K562 (cell line): ENCODE results near the gene CABP4. TPM values are rescaled to one million over a fixed set of nuclear protein-coding genes. Genes with fewer than 3 reads are reported as not detected.
A peak's percentile ranks its signal among the peaks of the same experiment; 100 is the strongest.

Experiments
- ATAC-seq: fragments of 200-7000 bp; cut with Tn5 transposase; 3 replicates; pipeline ENCODE4 v1.9.1; 2020; ENCODE audit warnings: moderate library complexity
- BruUV-seq: library from RNA; stranded (reverse); fragments of 400-500 nt; replicated peaks from 2 replicates; lab custom pipeline; 2021; lab: Mats Ljungman, UMichigan
- CTCF ChIA-PET: fragments of 300-600 bp; formaldehyde crosslinking; extraction: SDS; loops from one replicate; lab custom pipeline; 2021; ENCODE audit warnings: low intra/inter-chr PET ratio; lab: Yijun Ruan, JAX
- POLR2A ChIA-PET: fragments of 300-600, 350-650 bp; sonication (Branson Sonifier 250); formaldehyde crosslinking; extraction: SDS; loops from one replicate; lab custom pipeline; 2021; ENCODE audit warnings: antibody characterized with exemption, inconsistent platforms; lab: Yijun Ruan, JAX
- DNase-seq, 4 experiments: peaks; one replicate each; pipeline versions ENCODE4 v3.0.0 to v3.0.0-alpha.2; 2011 to 2018; ENCODE audit warnings: low spot score in 3 of 4, mixed read lengths in 3 of 4; ENCODE audit errors: extremely low read depth in 1 of 4
- FAIRE-seq: peaks from 2 replicates; lab custom pipeline; 2011; peaks lifted over from hg19 to GRCh38; lab: Jason Lieb, UNC
- H2AFZ ChIP-seq: 2 replicates; pipeline ENCODE4 v1.6.0; 2011; ENCODE audit warnings: low read depth, low read length, control low read depth, inconsistent platforms
- H3K27ac ChIP-seq: fragments of 200-600 bp; 3 replicates; pipeline ENCODE4 v1.8.0; 2011; ENCODE audit warnings: low read depth, mild to moderate bottlenecking, control low read depth, inconsistent platforms, low read length, moderate library complexity, mixed read lengths; ENCODE audit errors: extremely low read depth
- H3K27me3 ChIP-seq, 2 experiments: fragments of 300-600 bp in 1 of 2; 2 replicates in 1 of 2; 3 replicates in 1 of 2; pipeline versions ENCODE4 v1.6.0 to v1.8.0; 2011; ENCODE audit warnings: inconsistent platforms in 2 of 2, low read length in 2 of 2, mild to moderate bottlenecking in 1 of 2, mixed read lengths in 1 of 2, moderate library complexity in 1 of 2; ENCODE audit not compliant: control insufficient read depth in 2 of 2, insufficient read depth in 2 of 2
- H3K36me3 ChIP-seq: fragments of 300-600 bp; 3 replicates; pipeline ENCODE4 v1.8.0; 2011; ENCODE audit warnings: mild to moderate bottlenecking, low read length, inconsistent platforms; ENCODE audit not compliant: control insufficient read depth, insufficient read depth
- H3K4me1 ChIP-seq, 2 experiments: fragments of 200-600 bp in 1 of 2; replicated peaks in 1 of 2; 2 replicates in 1 of 2; 3 replicates in 1 of 2; pipeline versions ENCODE4 v1.5.1 to v1.8.0; 2011; ENCODE audit warnings: inconsistent platforms in 2 of 2, low read length in 2 of 2, mild to moderate bottlenecking in 1 of 2, mixed read lengths in 1 of 2, moderate library complexity in 1 of 2; ENCODE audit not compliant: control insufficient read depth in 2 of 2, insufficient read depth in 2 of 2
- H3K4me2 ChIP-seq: 2 replicates; pipeline ENCODE4 v1.6.1; 2011; ENCODE audit warnings: low read length, control low read depth, inconsistent platforms, mixed read lengths; ENCODE audit not compliant: insufficient read depth
- H3K4me3 ChIP-seq: fragments of 200-600 bp; sonication (generic), shearing (Covaris generic); 2 replicates; pipeline ENCODE4 v1.5.1; 2016; ENCODE audit warnings: control low read depth, inconsistent platforms
- H3K79me2 ChIP-seq: fragments of 200-600 bp; 3 replicates; pipeline ENCODE4 v1.8.0; 2011; ENCODE audit warnings: low read length, inconsistent platforms; ENCODE audit not compliant: control insufficient read depth, insufficient read depth
- H3K9ac ChIP-seq, 2 experiments: 2 replicates each; pipeline versions ENCODE4 v1.6.0 to v1.6.1; 2011; ENCODE audit warnings: low read depth in 2 of 2, low read length in 2 of 2, control low read depth in 1 of 2, inconsistent platforms in 1 of 2, mild to moderate bottlenecking in 1 of 2, mixed read lengths in 1 of 2; ENCODE audit not compliant: insufficient read depth in 1 of 2
- H3K9me1 ChIP-seq: one replicate; pipeline ENCODE4 v1.6.0; 2011; ENCODE audit warnings: inconsistent platforms, mild to moderate bottlenecking, low read length, moderate library complexity; ENCODE audit not compliant: control insufficient read depth, insufficient read depth
- H3K9me3 ChIP-seq: replicated peaks from 2 replicates; pipeline ENCODE4 v1.5.1; 2011; ENCODE audit warnings: low read depth, low read length, inconsistent platforms; ENCODE audit not compliant: control insufficient read depth, insufficient read depth
- H4K20me1 ChIP-seq: replicated peaks from 2 replicates; pipeline ENCODE4 v1.6.1; 2011; ENCODE audit warnings: low read length, inconsistent platforms, mixed read lengths; ENCODE audit not compliant: control insufficient read depth, insufficient read depth
- CREB3 ChIP-seq: fragments of 450-650 bp; conservative IDR thresholded peaks from 2 replicates; pipeline ENCODE4 v1.6.1; 2016; ENCODE audit warnings: missing genetic modification characterization, low read depth, mild to moderate bottlenecking, missing compliant biosample characterization, moderate library complexity
- CREBBP ChIP-seq: IDR thresholded peaks from one replicate; pipeline ENCODE4 v1.6.1; 2012; ENCODE audit warnings: low read depth, mild to moderate bottlenecking, control low read depth, inconsistent platforms, low read length
- DACH1 ChIP-seq: fragments of 450-650 bp; IDR thresholded peaks from 2 replicates; pipeline ENCODE4 v1.6.1; 2018; ENCODE audit not compliant: partially characterized antibody
- E2F5 ChIP-seq: sonication (generic); formaldehyde crosslinking; IDR thresholded peaks from 2 replicates; pipeline ENCODE4 v1.8.0; 2022; ENCODE audit warnings: mild to moderate bottlenecking, missing genetic modification reagents
- EP400 ChIP-seq: fragments of 450-650 bp; IDR thresholded peaks from 2 replicates; pipeline ENCODE4 v1.6.1; 2017; ENCODE audit warnings: antibody characterized with exemption, mild to moderate bottlenecking, moderate library complexity
- ETV6 ChIP-seq, 3 experiments: fragments of 150-350 bp in 1 of 3; sonication (generic) in 1 of 3; formaldehyde crosslinking in 1 of 3; IDR thresholded peaks; 2 replicates each; pipeline versions ENCODE4 v1.6.1 to v1.8.0; 2014 to 2022; ENCODE audit warnings: borderline replicate concordance in 2 of 3, low read depth in 2 of 3, antibody characterized with exemption in 1 of 3, low read length in 1 of 3, mild to moderate bottlenecking in 1 of 3, missing genetic modification reagents in 1 of 3
- FOXK1 ChIP-seq: sonication (generic); formaldehyde crosslinking; IDR thresholded peaks from 2 replicates; pipeline ENCODE4 v1.8.0; 2022; ENCODE audit warnings: missing genetic modification reagents, mild to moderate bottlenecking, borderline replicate concordance
- GTF2F1 ChIP-seq: IDR thresholded peaks from 2 replicates; pipeline ENCODE4 v1.6.1; 2011; ENCODE audit warnings: low read depth, low read length, improper control_type of control experiment
- HMGN3 ChIP-seq: IDR thresholded peaks from 2 replicates; pipeline ENCODE4 v1.6.1; 2011; ENCODE audit warnings: borderline replicate concordance, low read depth, mild to moderate bottlenecking, mixed read lengths, low read length; ENCODE audit not compliant: insufficient read length; ENCODE audit errors: extremely low read depth
- PCBP2 ChIP-seq: fragments of 200-400 bp; formaldehyde crosslinking; IDR thresholded peaks from 2 replicates; pipeline ENCODE4 v1.6.1; 2018; ENCODE audit warnings: low read length, low read depth, mild to moderate bottlenecking, moderate library complexity; ENCODE audit not compliant: poor library complexity, severe bottlenecking
- POLR2B ChIP-seq: fragments of 450-650 bp; IDR thresholded peaks from 2 replicates; pipeline ENCODE4 v1.6.1; 2018; ENCODE audit warnings: low read depth; ENCODE audit not compliant: partially characterized antibody
- POLR2G ChIP-seq: fragments of 200-400 bp; formaldehyde crosslinking; IDR thresholded peaks from 2 replicates; pipeline ENCODE4 v1.6.1; 2017; ENCODE audit warnings: low read depth, mild to moderate bottlenecking, antibody characterized with exemption, low read length, moderate library complexity
- SMARCA4 ChIP-seq: fragments of 450-650 bp; IDR thresholded peaks from 2 replicates; pipeline ENCODE4 v1.6.1; 2016
- USF2 ChIP-seq: sonication (generic); formaldehyde crosslinking; IDR thresholded peaks from 2 replicates; pipeline ENCODE4 v1.5.0; 2020; ENCODE audit warnings: missing genetic modification reagents
- ZBTB7A ChIP-seq: IDR thresholded peaks from 2 replicates; pipeline ENCODE4 v1.6.1; 2011; ENCODE audit warnings: low read depth, mild to moderate bottlenecking, low read length, moderate library complexity, borderline replicate concordance; ENCODE audit not compliant: control insufficient read depth
- ZC3H11A ChIP-seq: IDR thresholded peaks from 2 replicates; pipeline ENCODE4 v1.6.1; 2012; ENCODE audit warnings: low read depth, low read length, improper control_type of control experiment
- ZNF41 ChIP-seq: fragments of 250-450 bp; sonication (Bioruptor Pico); conservative IDR thresholded peaks from 2 replicates; pipeline ENCODE4 v1.4.0; 2020; ENCODE audit warnings: mild to moderate bottlenecking
- ZNF584 ChIP-seq: fragments of 200-800 bp; sonication (Bioruptor generic); IDR thresholded peaks from 2 replicates; pipeline ENCODE4 v1.6.1; 2016; ENCODE audit warnings: low read depth, mild to moderate bottlenecking, missing genetic modification characterization, missing compliant biosample characterization
- ZNF764 ChIP-seq: fragments of 250-450 bp; sonication (Bioruptor Pico); IDR thresholded peaks from 2 replicates; pipeline ENCODE4 v1.4.0; 2020; ENCODE audit warnings: low read depth, mild to moderate bottlenecking, moderate library complexity
- WGBS: fragments of 100-300 bp; shearing (Covaris generic); methylation state at CpG from one replicate; pipeline ENCODE4 v1.1.6; 2016; ENCODE audit warnings: low coverage, mixed read lengths; ENCODE audit not compliant: insufficient coverage; ENCODE audit errors: missing lambda C conversion rate; 5-methylcytosine and 5-hydroxymethylcytosine counted together
- in situ Hi-C: fragments of 300-500 bp; cut with MboI; formaldehyde crosslinking; loops from 4 replicates; pipeline ENCODE4 v1.15.0; 2018; ENCODE audit warnings: inconsistent platforms, mixed read lengths
- intact Hi-C: fragments of 100-400 bp; cut with micrococcal nuclease; formaldehyde crosslinking; loops from 2 replicates; pipeline ENCODE4 v1.14.2; 2022
- polyA plus RNA-seq, 8 experiments: library from polyadenylated mRNA; depleted of rRNA in 4 of 8; stranded (reverse) in 5 of 8; unstranded in 3 of 8; fragments of >200 nt; fragmentation: Nextera tagmentation in 2 of 8; fragmentation: Illumina TruSeq in 1 of 8; extraction: Ambion mirVana in 2 of 8; extraction: Trizol in 1 of 8; gene quantifications; 2 replicates each; pipeline versions ENCODE4 v1.2.1 to v1.2.3, GENCODE V29; 2011 to 2014; ENCODE audit warnings: inconsistent platforms in 1 of 8, missing spikeins in 1 of 8
- total RNA-seq, 7 experiments: library from RNA; depleted of rRNA in 6 of 7; stranded (reverse); fragments of >200 nt in 6 of 7; fragmentation: Illumina TruSeq in 2 of 7; extraction: Trizol in 2 of 7; gene quantifications; 2 replicates each; pipeline versions ENCODE4 v1.2.1 to v1.2.3, GENCODE V29; 2011 to 2021; ENCODE audit warnings: low replicate concordance in 1 of 7

CABP4 gene
- total and polyA plus RNA-seq, 9 of the 15 experiments (the other 6 are each of a cell fraction or from before 2014, with no cell fraction given) = 0.11 TPM; not detected in 8

GRCh38 chr11:67437082-67437808 lies 17.9 kb upstream of the CABP4 start, which contains the start of gene PTPRCAP:
Gene PTPRCAP (minus strand): TSS chr11:67437682. CDS start chr11:67437619, 63 bp downstream.
- Histone ChIP-seq H4K20me1 (no peaks in the 10 kb centered on the region), H3K9me3 (no peaks in the 10 kb centered on the region), H3K4me1 (peaks cover 16 to 91% of the 10 kb centered on the region in 2 experiments), H3K79me2 (no peaks in the 10 kb centered on the region; the same call in 1 of the 3 replicates), H3K4me2 (peak within 1 kb of the TSS; percentile 1; the same call in 1 of the 2 replicates), H3K36me3 (peaks cover 89% of the 10 kb centered on the region; the same call in 2 of the 3 replicates), H3K9ac (peak within 1 kb of the TSS; percentile 13 to 87; a peak in 3 of 4 replicates), H3K9me1 (peaks cover 4% of the 10 kb centered on the region), H3K27me3 (no peaks in the 10 kb centered on the region), H3K27ac (peak within 1 kb of the TSS; percentile 86), H2AFZ (no peak within 1 kb of the TSS), H3K4me3 (no peak within 1 kb of the TSS)
- CTCF ChIA-PET = no interaction called here
- DNase-seq = peak; percentile 61 to 70 (median 64)
- BruUV-seq = no TSS peak
- ATAC-seq = peak; percentile 46
- POLR2A ChIA-PET = interaction anchor here (0.6 to 3.0 kb wide), 8 partner anchors 8 to 61 kb away, joined by 3 to 21 read pairs (median 4); partner anchors contain the start of gene RPS6KB2
- no peak for FAIRE-seq
- in situ Hi-C loops = no loop called here
- intact Hi-C loops = no loop called here
- 83% methylated on average over 12 of the region's 26 CpGs for WGBS
- peak; percentile 18 for TF ChIP-seq HMGN3
- TF ChIP-seq USF2 = no peak
- TF ChIP-seq EP400 = no peak
- TF ChIP-seq ETV6 (IDR thresholded peaks at IDR 0.05; ENCODE audit: borderline replicate concordance in 1 of 2, low read depth in 2 of 2, low read length in 1 of 2) = no peak
- TF ChIP-seq ETV6 (CRISPR knock-in tag; IDR thresholded peaks at IDR 0.05; ENCODE audit: borderline replicate concordance) = no peak
- TF ChIP-seq GTF2F1 = no peak
- no peak for TF ChIP-seq ZNF764 (CRISPR knock-in tag)
- peak; percentile 76 for TF ChIP-seq POLR2G
- peak; percentile 60; the same call in 1 of the 2 replicates for TF ChIP-seq ZBTB7A
- no peak for TF ChIP-seq ZC3H11A
- no peak for TF ChIP-seq ZNF584 (CRISPR knock-in tag)
- TF ChIP-seq E2F5 = no peak
- no peak for TF ChIP-seq DACH1
- no peak for TF ChIP-seq FOXK1 (CRISPR knock-in tag)
- TF ChIP-seq SMARCA4 = no peak
- no peak for TF ChIP-seq CREB3 (tag)
- no peak for TF ChIP-seq PCBP2
- no peak for TF ChIP-seq CREBBP
- TF ChIP-seq POLR2B = peak; percentile 19
- TF ChIP-seq ZNF41 (CRISPR knock-in tag) = no peak
